ENCODE data around the gene STARD8.

DNA sequence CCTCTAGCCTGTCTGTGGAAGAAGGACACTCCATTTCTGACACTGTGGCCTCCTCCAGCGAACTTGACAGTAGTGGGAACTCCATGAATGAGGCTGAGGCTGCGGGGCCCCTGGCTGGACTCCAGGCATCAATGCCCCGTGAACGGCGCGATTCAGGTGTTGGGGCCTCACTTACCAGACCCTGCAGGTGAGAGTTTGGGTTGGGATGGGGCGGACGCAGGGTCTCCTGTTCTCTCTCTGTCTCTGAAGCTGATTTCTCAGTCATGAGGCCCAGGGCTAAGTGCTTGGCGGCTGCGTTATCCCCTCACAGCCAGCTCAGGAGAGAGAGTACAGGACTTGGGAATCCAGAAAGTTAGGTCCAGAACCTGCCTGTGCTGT lies 71.0 kb downstream of the STARD8 start:
- TF ChIP-seq GATA2 (IDR thresholded peaks at IDR 0.05; ENCODE audit: low read depth, low read length) (no peak), GATA3 (IDR thresholded peaks at IDR 0.05; ENCODE audit: low read depth, low read length) (no peak)
